K562 (cell line): ENCODE data around the gene CDC42EP1. TPM values are rescaled to one million over a fixed set of nuclear protein-coding genes. Genes with fewer than 3 reads are reported as not detected.
A peak's percentile ranks its signal among the peaks of the same experiment; 100 is the strongest.

Experiments used
- ARID1B ChIP-seq: fragments of 450-650 bp; IDR thresholded peaks from 2 replicates; pipeline ENCODE4 v1.6.1; 2016; ENCODE audit warnings: antibody characterized with exemption, mild to moderate bottlenecking, inconsistent platforms
- ASH1L ChIP-seq: fragments of 450-650 bp; IDR thresholded peaks from 2 replicates; pipeline ENCODE4 v1.6.1; 2018; ENCODE audit warnings: borderline replicate concordance, mild to moderate bottlenecking, low read depth; ENCODE audit not compliant: partially characterized antibody
- CBX3 ChIP-seq, 2 experiments: IDR thresholded peaks; 1 replicate in 1 of 2; 2 replicates in 1 of 2; pipeline ENCODE4 v1.6.1; 2012; ENCODE audit warnings: inconsistent platforms in 2 of 2, low read length in 2 of 2, borderline replicate concordance in 1 of 2, control low read depth in 1 of 2
- HEY1 ChIP-seq: fragments of 250-450 bp; sonication (Bioruptor Pico); IDR thresholded peaks from 2 replicates; pipeline ENCODE4 v1.5.0; 2020; ENCODE audit warnings: mild to moderate bottlenecking, moderate library complexity, borderline replicate concordance
- HLTF ChIP-seq: fragments of 450-650 bp; IDR thresholded peaks from 2 replicates; pipeline ENCODE4 v1.6.1; 2016
- ILF3 ChIP-seq: fragments of 450-650 bp; IDR thresholded peaks from 2 replicates; pipeline ENCODE4 v1.6.1; 2018; ENCODE audit warnings: antibody characterized with exemption, mild to moderate bottlenecking, moderate library complexity, borderline replicate concordance
- JUN ChIP-seq, 2 experiments: sonication (generic) in 1 of 2; formaldehyde crosslinking in 1 of 2; IDR thresholded peaks; 2 replicates each; pipeline versions ENCODE4 v1.6.1 to v1.8.0; 2012 to 2022; ENCODE audit warnings: borderline replicate concordance in 2 of 2, mild to moderate bottlenecking in 2 of 2, improper control_type of control experiment in 1 of 2, low read depth in 1 of 2, low read length in 1 of 2, missing genetic modification reagents in 1 of 2
- MAFF ChIP-seq: IDR thresholded peaks from 2 replicates; pipeline ENCODE4 v1.6.1; 2012; ENCODE audit warnings: low read length, improper control_type of control experiment
- MAZ ChIP-seq, 2 experiments: fragments of 450-650 bp in 1 of 2; sonication (generic) in 1 of 2; formaldehyde crosslinking; IDR thresholded peaks in 1 of 2; conservative IDR thresholded peaks in 1 of 2; 2 replicates each; pipeline versions ENCODE4 v1.4.0 to v1.5.0; 2020; ENCODE audit warnings: mild to moderate bottlenecking in 1 of 2, missing genetic modification reagents in 1 of 2
- MYNN ChIP-seq, 2 experiments: sonication (generic); formaldehyde crosslinking in 1 of 2; IDR thresholded peaks; 2 replicates each; pipeline versions ENCODE4 v1.5.0 to v1.6.1; 2016 to 2020; ENCODE audit warnings: antibody characterized with exemption in 1 of 2, missing genetic modification reagents in 1 of 2
- POLR2B ChIP-seq: fragments of 450-650 bp; IDR thresholded peaks from 2 replicates; pipeline ENCODE4 v1.6.1; 2018; ENCODE audit warnings: low read depth; ENCODE audit not compliant: partially characterized antibody
- RNF2 ChIP-seq: sonication (generic); IDR thresholded peaks from 2 replicates; pipeline ENCODE4 v1.6.1; 2016
- SAP30 ChIP-seq: fragments of 200-600 bp; sonication (generic); IDR thresholded peaks from 2 replicates; pipeline ENCODE4 v1.6.1; 2012; ENCODE audit warnings: borderline replicate concordance, low read depth, mild to moderate bottlenecking, moderate library complexity, low read length, control low read depth, inconsistent platforms; ENCODE audit not compliant: insufficient read depth, poor library complexity, severe bottlenecking
- TCF3 ChIP-seq: sonication (generic); formaldehyde crosslinking; IDR thresholded peaks from 2 replicates; pipeline ENCODE4 v1.4.0; 2020; ENCODE audit warnings: mild to moderate bottlenecking, missing genetic modification reagents
- ZNF699 ChIP-seq: fragments of 250-450 bp; sonication (Bioruptor Pico); IDR thresholded peaks from 2 replicates; pipeline ENCODE4 v1.8.0; 2021; ENCODE audit warnings: mild to moderate bottlenecking, moderate library complexity; ENCODE audit not compliant: insufficient replicate concordance
- ZSCAN32 ChIP-seq: fragments of 450-650 bp; formaldehyde crosslinking; IDR thresholded peaks from 2 replicates; pipeline ENCODE4 v1.4.0; 2020; ENCODE audit warnings: mild to moderate bottlenecking, moderate library complexity
- polyA plus RNA-seq, 8 experiments: library from polyadenylated mRNA; depleted of rRNA in 4 of 8; stranded (reverse) in 5 of 8; unstranded in 3 of 8; fragments of >200 nt; fragmentation: Nextera tagmentation in 2 of 8; fragmentation: Illumina TruSeq in 1 of 8; extraction: Ambion mirVana in 2 of 8; extraction: Trizol in 1 of 8; gene quantifications; 2 replicates each; pipeline versions ENCODE4 v1.2.1 to v1.2.3, GENCODE V29; 2011 to 2014; ENCODE audit warnings: inconsistent platforms in 1 of 8, missing spikeins in 1 of 8
- total RNA-seq, 7 experiments: library from RNA; depleted of rRNA in 6 of 7; stranded (reverse); fragments of >200 nt in 6 of 7; fragmentation: Illumina TruSeq in 2 of 7; extraction: Trizol in 2 of 7; gene quantifications; 2 replicates each; pipeline versions ENCODE4 v1.2.1 to v1.2.3, GENCODE V29; 2011 to 2021; ENCODE audit warnings: low replicate concordance in 1 of 7
- TF ChIP-seq, protein P1 (sequence below): fragments of 450-650 bp; IDR thresholded peaks from 2 replicates; pipeline ENCODE4 v1.6.1; 2016; ENCODE audit warnings: antibody characterized with exemption
- TF ChIP-seq, protein P2 (sequence below): fragments of 450-650 bp; formaldehyde crosslinking; IDR thresholded peaks from 2 replicates; pipeline ENCODE4 v1.4.0; 2020; ENCODE audit warnings: mild to moderate bottlenecking, moderate library complexity
- TF ChIP-seq, protein P3 (sequence below): fragments of 250-450 bp; sonication (Bioruptor Pico); IDR thresholded peaks from 2 replicates; pipeline ENCODE4 v1.4.0; 2020; ENCODE audit warnings: borderline replicate concordance
- TF ChIP-seq, protein P4 (sequence below): fragments of 450-650 bp; formaldehyde crosslinking; IDR thresholded peaks from 2 replicates; pipeline ENCODE4 v1.4.0; 2022; ENCODE audit warnings: mild to moderate bottlenecking, moderate library complexity

Gene CDC42EP1
- total and polyA plus RNA-seq, 9 of the 15 experiments (the other 6 are each of a cell fraction or from before 2014, with no cell fraction given) = 0.67 to 70.2 (median 7.3) TPM

DNA sequence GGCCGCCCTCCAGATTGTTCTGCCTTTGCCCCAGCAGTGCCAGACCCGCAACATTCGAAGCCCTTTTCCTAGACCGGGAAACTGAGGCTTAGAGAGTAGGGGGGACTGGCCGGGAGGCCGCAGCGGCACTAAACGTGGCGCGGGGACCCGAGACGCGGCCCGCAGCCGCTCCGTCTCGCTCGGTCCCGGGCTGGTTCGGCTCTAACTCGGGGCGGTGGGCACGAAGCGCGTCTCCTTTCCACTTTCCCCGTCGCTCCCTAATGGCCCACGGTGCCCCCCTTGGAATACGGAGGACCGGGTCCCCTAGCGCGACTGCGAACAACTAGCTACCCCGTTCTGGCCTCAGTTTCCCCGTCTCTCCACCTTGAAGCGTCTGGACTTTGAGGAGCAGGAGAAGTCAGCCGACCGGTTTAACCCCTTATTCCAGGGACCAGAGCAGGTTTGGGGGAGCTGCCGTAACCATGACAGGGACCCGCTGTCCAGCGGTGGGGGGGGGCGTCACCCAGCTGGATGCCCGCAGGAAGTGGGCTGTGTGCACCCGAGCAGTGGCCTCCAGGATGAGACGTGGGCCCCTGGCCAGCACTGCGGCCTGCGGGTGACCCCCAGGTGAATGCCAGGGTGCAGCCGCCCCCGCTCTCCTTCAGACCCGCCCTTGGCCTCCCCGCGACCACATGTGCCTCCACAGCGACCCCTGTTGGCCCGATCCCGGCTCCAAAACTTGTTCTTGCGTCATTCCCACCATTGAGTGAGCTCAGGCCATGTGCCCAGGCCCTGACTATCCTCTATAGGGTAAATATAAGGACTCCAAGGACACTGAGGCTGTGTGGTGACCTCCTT, 1.1 kb downstream of the CDC42EP1 start (continued):
- TF ChIP-seq CBX3 (IDR thresholded peaks at IDR 0.05; ENCODE audit: borderline replicate concordance in 1 of 2, low read length in 2 of 2) (peak in 1 of 2 experiments; percentile 63; a peak in 1 of 3 replicates), MAFF (no peak), HLTF (no peak), JUN (IDR thresholded peaks at IDR 0.05; ENCODE audit: borderline replicate concordance, low read depth, low read length) (peak; percentile 73; the same call in 1 of the 2 replicates), JUN (CRISPR knock-in tag; IDR thresholded peaks at IDR 0.05; ENCODE audit: borderline replicate concordance) (no peak), RNF2 (peak; percentile 68; the same call in 1 of the 2 replicates), POLR2B (peak; percentile 29), MYNN (IDR thresholded peaks at IDR 0.05) (0 out of 2 replicates have a peak, but pooled peaks have one; percentile 28), MYNN (CRISPR knock-in tag; IDR thresholded peaks at IDR 0.05) (no peak), HEY1 (CRISPR knock-in tag) (no peak), ARID1B (peak; percentile 57), ZNF699 (no peak), ASH1L (no peak), TCF3 (CRISPR knock-in tag) (peak; percentile 16; the same call in 1 of the 2 replicates), MAZ (CRISPR knock-in tag; conservative IDR thresholded peaks at IDR 0.05 in 1 of 2, IDR thresholded peaks at IDR 0.05 in 1 of 2) (peak; percentile 65 to 72), ILF3 (no peak), SAP30 (peak; percentile 60), ZSCAN32 (CRISPR knock-in tag) (peak; percentile 77)
- TF ChIP-seq, protein P1, sequence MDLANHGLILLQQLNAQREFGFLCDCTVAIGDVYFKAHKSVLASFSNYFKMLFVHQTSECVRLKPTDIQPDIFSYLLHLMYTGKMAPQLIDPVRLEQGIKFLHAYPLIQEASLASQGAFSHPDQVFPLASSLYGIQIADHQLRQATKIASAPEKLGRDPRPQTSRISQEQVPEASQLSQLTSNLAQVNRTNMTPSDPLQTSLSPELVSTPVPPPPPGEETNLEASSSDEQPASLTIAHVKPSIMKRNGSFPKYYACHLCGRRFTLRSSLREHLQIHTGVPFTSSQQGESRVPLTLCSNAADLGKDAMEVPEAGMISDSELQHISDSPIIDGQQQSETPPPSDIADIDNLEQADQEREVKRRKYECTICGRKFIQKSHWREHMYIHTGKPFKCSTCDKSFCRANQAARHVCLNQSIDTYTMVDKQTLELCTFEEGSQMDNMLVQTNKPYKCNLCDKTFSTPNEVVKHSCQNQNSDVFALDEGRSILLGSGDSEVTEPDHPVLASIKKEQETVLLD = no peak
- TF ChIP-seq, protein P2, sequence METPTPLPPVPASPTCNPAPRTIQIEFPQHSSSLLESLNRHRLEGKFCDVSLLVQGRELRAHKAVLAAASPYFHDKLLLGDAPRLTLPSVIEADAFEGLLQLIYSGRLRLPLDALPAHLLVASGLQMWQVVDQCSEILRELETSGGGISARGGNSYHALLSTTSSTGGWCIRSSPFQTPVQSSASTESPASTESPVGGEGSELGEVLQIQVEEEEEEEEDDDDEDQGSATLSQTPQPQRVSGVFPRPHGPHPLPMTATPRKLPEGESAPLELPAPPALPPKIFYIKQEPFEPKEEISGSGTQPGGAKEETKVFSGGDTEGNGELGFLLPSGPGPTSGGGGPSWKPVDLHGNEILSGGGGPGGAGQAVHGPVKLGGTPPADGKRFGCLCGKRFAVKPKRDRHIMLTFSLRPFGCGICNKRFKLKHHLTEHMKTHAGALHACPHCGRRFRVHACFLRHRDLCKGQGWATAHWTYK (CRISPR knock-in tag) = no peak
- TF ChIP-seq, protein P3, sequence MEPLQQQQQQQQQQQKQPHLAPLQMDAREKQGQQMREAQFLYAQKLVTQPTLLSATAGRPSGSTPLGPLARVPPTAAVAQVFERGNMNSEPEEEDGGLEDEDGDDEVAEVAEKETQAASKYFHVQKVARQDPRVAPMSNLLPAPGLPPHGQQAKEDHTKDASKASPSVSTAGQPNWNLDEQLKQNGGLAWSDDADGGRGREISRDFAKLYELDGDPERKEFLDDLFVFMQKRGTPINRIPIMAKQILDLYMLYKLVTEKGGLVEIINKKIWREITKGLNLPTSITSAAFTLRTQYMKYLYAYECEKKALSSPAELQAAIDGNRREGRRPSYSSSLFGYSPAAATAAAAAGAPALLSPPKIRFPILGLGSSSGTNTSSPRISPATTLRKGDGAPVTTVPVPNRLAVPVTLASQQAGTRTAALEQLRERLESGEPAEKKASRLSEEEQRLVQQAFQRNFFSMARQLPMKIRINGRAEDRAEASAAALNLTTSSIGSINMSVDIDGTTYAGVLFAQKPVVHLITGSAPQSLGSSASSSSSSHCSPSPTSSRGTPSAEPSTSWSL (CRISPR knock-in tag) = no peak
- TF ChIP-seq, protein P4, sequence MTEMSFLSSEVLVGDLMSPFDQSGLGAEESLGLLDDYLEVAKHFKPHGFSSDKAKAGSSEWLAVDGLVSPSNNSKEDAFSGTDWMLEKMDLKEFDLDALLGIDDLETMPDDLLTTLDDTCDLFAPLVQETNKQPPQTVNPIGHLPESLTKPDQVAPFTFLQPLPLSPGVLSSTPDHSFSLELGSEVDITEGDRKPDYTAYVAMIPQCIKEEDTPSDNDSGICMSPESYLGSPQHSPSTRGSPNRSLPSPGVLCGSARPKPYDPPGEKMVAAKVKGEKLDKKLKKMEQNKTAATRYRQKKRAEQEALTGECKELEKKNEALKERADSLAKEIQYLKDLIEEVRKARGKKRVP (CRISPR knock-in tag) = peak; percentile 97
